ENCODE measurements around the gene TMEM150C. TPM values are rescaled to one million over a fixed set of nuclear protein-coding genes. Genes with fewer than 3 reads are reported as not detected.
A peak's percentile ranks its signal among the peaks of the same experiment; 100 is the strongest.

Gene TMEM150C
- polyA plus RNA-seq, 1 donor (not counting 4 experiments of a cell fraction or from before 2014, with no cell fraction given) = 0.07 TPM

DNA sequence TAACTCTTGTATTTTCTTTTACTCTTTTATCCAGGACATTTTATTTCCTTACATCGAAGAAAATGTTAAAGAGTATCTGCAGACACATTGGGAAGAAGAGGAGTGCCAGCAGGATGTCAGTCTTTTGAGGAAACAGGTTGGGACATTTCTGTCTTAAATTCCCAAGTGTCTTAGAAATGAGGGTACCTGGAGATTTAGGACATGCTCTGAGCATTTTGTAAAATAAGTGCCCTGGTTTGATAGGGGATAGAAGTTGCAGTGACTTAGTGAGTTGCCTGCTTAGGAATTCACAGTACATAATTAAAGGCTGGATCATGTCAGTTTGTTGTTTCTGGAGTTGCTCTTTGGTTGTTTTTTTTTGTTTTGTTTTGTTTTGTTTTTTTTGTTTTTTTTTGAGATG, 113.9 kb downstream of the TMEM150C start:
- Histone ChIP-seq H3K4me3 (ENCODE audit: control insufficient read depth in 2 of 3, extremely low read depth in 1 of 3, insufficient read depth in 2 of 3, low read depth in 1 of 3, low read length in 3 of 3) (no peak overlapping the region), H3K27me3 (ENCODE audit: control insufficient read depth, extremely low read depth, insufficient read depth, low read length) (no peaks in the 10 kb centered on the region), H2AFZ (ENCODE audit: control insufficient read depth, low read length) (no peak overlapping the region), H3K4me2 (ENCODE audit: control insufficient read depth, extremely low read depth, insufficient read depth, low read depth, low read length) (no peak overlapping the region), H3K79me2 (ENCODE audit: control insufficient read depth, insufficient read depth, low read length) (peaks cover 69% of the 10 kb centered on the region), H3K4me1 (ENCODE audit: control insufficient read depth, extremely low read depth, insufficient read depth, low read length) (no peaks in the 10 kb centered on the region), H3K36me3 (ENCODE audit: control insufficient read depth in 2 of 2, extremely low read depth in 1 of 2, insufficient read depth in 2 of 2, low read length in 2 of 2) (peaks cover 10 to 17% of the 10 kb centered on the region in 2 experiments), H4K20me1 (ENCODE audit: control insufficient read depth, extremely low read depth, insufficient read depth, low read length) (no peaks in the 10 kb centered on the region), H3K9ac (ENCODE audit: control insufficient read depth, extremely low read depth, insufficient read depth, low read length) (no peak overlapping the region), H3K9me1 (ENCODE audit: control insufficient read depth, extremely low read depth, insufficient read depth, low read length) (no peaks in the 10 kb centered on the region), H3K27ac (ENCODE audit: control insufficient read depth, insufficient read depth, low read length) (no peak overlapping the region), H3K9me3 (ENCODE audit: control insufficient read depth, low read depth, low read length) (no peaks in the 10 kb centered on the region)
- no peak for TF ChIP-seq EZH2 (IDR thresholded peaks at IDR 0.05; ENCODE audit: low read length)
- TF ChIP-seq, protein P1, sequence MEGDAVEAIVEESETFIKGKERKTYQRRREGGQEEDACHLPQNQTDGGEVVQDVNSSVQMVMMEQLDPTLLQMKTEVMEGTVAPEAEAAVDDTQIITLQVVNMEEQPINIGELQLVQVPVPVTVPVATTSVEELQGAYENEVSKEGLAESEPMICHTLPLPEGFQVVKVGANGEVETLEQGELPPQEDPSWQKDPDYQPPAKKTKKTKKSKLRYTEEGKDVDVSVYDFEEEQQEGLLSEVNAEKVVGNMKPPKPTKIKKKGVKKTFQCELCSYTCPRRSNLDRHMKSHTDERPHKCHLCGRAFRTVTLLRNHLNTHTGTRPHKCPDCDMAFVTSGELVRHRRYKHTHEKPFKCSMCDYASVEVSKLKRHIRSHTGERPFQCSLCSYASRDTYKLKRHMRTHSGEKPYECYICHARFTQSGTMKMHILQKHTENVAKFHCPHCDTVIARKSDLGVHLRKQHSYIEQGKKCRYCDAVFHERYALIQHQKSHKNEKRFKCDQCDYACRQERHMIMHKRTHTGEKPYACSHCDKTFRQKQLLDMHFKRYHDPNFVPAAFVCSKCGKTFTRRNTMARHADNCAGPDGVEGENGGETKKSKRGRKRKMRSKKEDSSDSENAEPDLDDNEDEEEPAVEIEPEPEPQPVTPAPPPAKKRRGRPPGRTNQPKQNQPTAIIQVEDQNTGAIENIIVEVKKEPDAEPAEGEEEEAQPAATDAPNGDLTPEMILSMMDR (optimal IDR thresholded peaks at IDR 0.05 in 1 of 3, IDR thresholded peaks at IDR 0.05 in 1 of 3, conservative IDR thresholded peaks at IDR 0.05 in 1 of 3; ENCODE audit: extremely low read depth in 1 of 3, insufficient read depth in 2 of 3, low read length in 3 of 3) = no peak
- FAIRE-seq = peak; percentile 43
- dilution Hi-C loops (cut with MboI; ENCODE audit: extremely low pct_ligation_motif_present, low sequenced_read_pairs) = no loop called here
- DNase-seq (ENCODE audit: low read depth, low spot score) = no peak

GRCh38 chr4:82439088-82439487, 122.7 kb downstream of the TMEM150C start:
- Histone ChIP-seq H3K4me2 (ENCODE audit: control insufficient read depth, extremely low read depth, insufficient read depth, low read depth, low read length) (no peak overlapping the region), H3K79me2 (ENCODE audit: control insufficient read depth, insufficient read depth, low read length) (peaks cover 90% of the 10 kb centered on the region), H3K4me3 (ENCODE audit: control insufficient read depth in 2 of 3, extremely low read depth in 1 of 3, insufficient read depth in 2 of 3, low read depth in 1 of 3, low read length in 3 of 3) (no peak overlapping the region), H3K27ac (ENCODE audit: control insufficient read depth, insufficient read depth, low read length) (no peak overlapping the region), H3K36me3 (ENCODE audit: control insufficient read depth in 2 of 2, extremely low read depth in 1 of 2, insufficient read depth in 2 of 2, low read length in 2 of 2) (peaks cover 3 to 14% of the 10 kb centered on the region in 2 experiments), H3K9me1 (ENCODE audit: control insufficient read depth, extremely low read depth, insufficient read depth, low read length) (peaks cover 2% of the 10 kb centered on the region), H2AFZ (ENCODE audit: control insufficient read depth, low read length) (no peak overlapping the region), H4K20me1 (ENCODE audit: control insufficient read depth, extremely low read depth, insufficient read depth, low read length) (no peaks in the 10 kb centered on the region), H3K4me1 (ENCODE audit: control insufficient read depth, extremely low read depth, insufficient read depth, low read length) (peaks cover 19% of the 10 kb centered on the region), H3K9me3 (ENCODE audit: control insufficient read depth, low read depth, low read length) (no peaks in the 10 kb centered on the region), H3K27me3 (ENCODE audit: control insufficient read depth, extremely low read depth, insufficient read depth, low read length) (no peaks in the 10 kb centered on the region), H3K9ac (ENCODE audit: control insufficient read depth, extremely low read depth, insufficient read depth, low read length) (no peak overlapping the region)
- TF ChIP-seq, protein P1 (optimal IDR thresholded peaks at IDR 0.05 in 1 of 3, IDR thresholded peaks at IDR 0.05 in 1 of 3, conservative IDR thresholded peaks at IDR 0.05 in 1 of 3; ENCODE audit: extremely low read depth in 1 of 3, insufficient read depth in 2 of 3, low read length in 3 of 3) = no peak
- no peak for TF ChIP-seq EZH2 (IDR thresholded peaks at IDR 0.05; ENCODE audit: low read length)
- FAIRE-seq = no peak
- dilution Hi-C loops (cut with MboI; ENCODE audit: extremely low pct_ligation_motif_present, low sequenced_read_pairs) = no loop called here
- no peak for DNase-seq (ENCODE audit: low read depth, low spot score)
